Liver (tissue), 9 donors: ENCODE results near the gene CCDC91. TPM values are rescaled to one million over a fixed set of nuclear protein-coding genes. Genes with fewer than 3 reads are reported as not detected.

Experiments
- DNase-seq: peaks from one replicate; pipeline ENCODE4 v3.0.0-alpha.2; 2017; ENCODE audit warnings: low spot score
- H3K27ac ChIP-seq, 2 donors: one replicate each; pipeline ENCODE4 v1.7.0; 2013; ENCODE audit warnings: inconsistent platforms in 2 of 2, low read length in 2 of 2, control low read depth in 1 of 2, low read depth in 1 of 2, mild to moderate bottlenecking in 1 of 2
- H3K27me3 ChIP-seq, 4 donors: one replicate each; pipeline versions ENCODE4 v1.6.1 to v1.7.0; 2013; ENCODE audit warnings: low read length in 3 of 4, inconsistent platforms in 1 of 4, mild to moderate bottlenecking in 1 of 4, moderate library complexity in 1 of 4; ENCODE audit not compliant: control insufficient read depth in 4 of 4, insufficient read depth in 4 of 4
- H3K36me3 ChIP-seq, 4 donors: one replicate each; pipeline versions ENCODE4 v1.6.1 to v1.7.0; 2013; ENCODE audit warnings: low read length in 3 of 4, mild to moderate bottlenecking in 3 of 4, low read depth in 1 of 4, moderate library complexity in 1 of 4; ENCODE audit not compliant: control insufficient read depth in 4 of 4, insufficient read depth in 3 of 4
- H3K4me1 ChIP-seq, 4 donors: one replicate each; pipeline versions ENCODE4 v1.6.1 to v1.7.0; 2013; ENCODE audit warnings: low read length in 3 of 4, mild to moderate bottlenecking in 3 of 4, moderate library complexity in 1 of 4; ENCODE audit not compliant: control insufficient read depth in 4 of 4, insufficient read depth in 4 of 4
- H3K4me3 ChIP-seq, 3 donors: one replicate each; pipeline versions ENCODE4 v1.6.1 to v1.7.0; 2013; ENCODE audit warnings: low read length in 3 of 3, control low read depth in 1 of 3, low read depth in 1 of 3, mild to moderate bottlenecking in 1 of 3
- H3K9ac ChIP-seq, 2 donors: one replicate each; pipeline ENCODE4 v1.7.0; 2013; ENCODE audit warnings: low read length in 2 of 2, mild to moderate bottlenecking in 2 of 2, moderate library complexity in 2 of 2, control low read depth in 1 of 2, low read depth in 1 of 2
- H3K9me3 ChIP-seq, 4 donors: one replicate each; pipeline versions ENCODE4 v1.6.1 to v1.7.0; 2013; ENCODE audit warnings: low read length in 3 of 4; ENCODE audit not compliant: control insufficient read depth in 4 of 4
- CTCF ChIP-seq: fragments of 150-350 bp; IDR thresholded peaks from 2 replicates; pipeline ENCODE4 v1.5.1; 2017; ENCODE audit warnings: improper control_type of control experiment, low read depth, low read length; ENCODE audit not compliant: missing input control
- EGR1 ChIP-seq, 2 donors: IDR thresholded peaks; 2 replicates each; pipeline ENCODE4 v1.6.1; 2016 to 2018; ENCODE audit warnings: antibody characterized with exemption in 2 of 2, low read depth in 2 of 2
- FOXA1 ChIP-seq: IDR thresholded peaks from 2 replicates; pipeline ENCODE4 v1.6.1; 2016; ENCODE audit warnings: antibody characterized with exemption
- GABPA ChIP-seq, 2 donors: IDR thresholded peaks in 1 of 2; conservative IDR thresholded peaks in 1 of 2; 2 replicates each; pipeline ENCODE4 v1.6.1; 2016; ENCODE audit warnings: antibody characterized with exemption in 2 of 2, mild to moderate bottlenecking in 1 of 2, moderate library complexity in 1 of 2
- HNF4A ChIP-seq, 2 donors: conservative IDR thresholded peaks; 2 replicates each; pipeline ENCODE4 v1.6.1; 2016; ENCODE audit warnings: antibody characterized with exemption in 2 of 2, mild to moderate bottlenecking in 2 of 2
- MAX ChIP-seq: IDR thresholded peaks from 2 replicates; pipeline ENCODE4 v1.6.1; 2016; ENCODE audit warnings: antibody characterized with exemption
- NR2F2 ChIP-seq: IDR thresholded peaks from 2 replicates; pipeline ENCODE4 v1.6.1; 2016; ENCODE audit warnings: antibody characterized with exemption
- RAD21 ChIP-seq, 2 donors: IDR thresholded peaks; 2 replicates each; pipeline ENCODE4 v1.6.1; 2016; ENCODE audit warnings: antibody characterized with exemption in 2 of 2, mild to moderate bottlenecking in 2 of 2
- REST ChIP-seq: IDR thresholded peaks from 2 replicates; pipeline ENCODE4 v1.6.1; 2016; ENCODE audit warnings: antibody characterized with exemption, mild to moderate bottlenecking
- SP1 ChIP-seq: IDR thresholded peaks from 2 replicates; pipeline ENCODE4 v1.6.1; 2018; ENCODE audit warnings: antibody characterized with exemption, mild to moderate bottlenecking
- WGBS: extraction: QIAGEN DNeasy Blood & Tissue Kit; methylation state at CpG from one replicate; pipeline ENCODE4 v1.1.7; 2013; 5-methylcytosine and 5-hydroxymethylcytosine counted together
- polyA plus RNA-seq, 2 donors: library from polyadenylated mRNA; stranded (reverse) in 1 of 2; unstranded in 1 of 2; fragments of 200-250 nt in 1 of 2; fragments of >200 nt in 1 of 2; fragmentation: Nextera tagmentation in 1 of 2; extraction: Ambion mirVana in 1 of 2; gene quantifications; one replicate each; pipeline versions ENCODE4 v1.2.1 to v1.2.3, GENCODE V29; 2013 to 2015
- total RNA-seq, 2 donors: library from RNA; depleted of rRNA; stranded (reverse); fragments of >200 nt; gene quantifications; one replicate each; pipeline ENCODE4 v1.2.3, GENCODE V29; 2014
- TF ChIP-seq, protein P1 (sequence below): IDR thresholded peaks from 2 replicates; pipeline ENCODE4 v1.6.1; 2016; ENCODE audit warnings: antibody characterized with exemption
- TF ChIP-seq, protein P2 (sequence below): IDR thresholded peaks from 2 replicates; pipeline ENCODE4 v1.6.1; 2016; ENCODE audit warnings: antibody characterized with exemption
- donor health status: healthy.
- donor health status: healthy.
- donor health status: healthy.
- donor health status: healthy.
- donor health status: healthy.

The CCDC91 gene
- total and polyA plus RNA-seq, 4 donors: 8.4 to 29.0 (median 15.1) TPM

DNA sequence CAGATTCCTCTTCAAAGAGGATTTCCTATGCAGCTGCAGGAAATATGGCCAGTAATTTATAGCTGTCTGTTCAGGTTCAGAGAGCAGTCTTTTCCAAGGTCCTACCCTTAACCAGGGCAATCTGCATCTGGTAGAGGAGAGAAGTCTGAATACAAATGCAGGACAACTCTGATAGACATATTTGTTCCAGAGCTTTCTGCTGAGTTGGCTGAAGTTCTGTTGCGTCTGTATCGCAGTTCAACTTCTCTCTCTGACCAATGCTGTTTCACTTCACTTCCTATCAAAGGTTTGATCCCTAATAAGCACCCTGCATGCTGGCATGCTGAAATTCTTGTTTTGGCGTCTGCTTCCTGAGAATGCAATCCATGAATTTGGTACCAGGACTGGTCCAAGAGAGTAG is 14.0 kb upstream of the CCDC91 start:
- no peak overlapping the region for H3K9ac ChIP-seq
- no peaks in the 10 kb centered on the region for H3K36me3 ChIP-seq
- no peak overlapping the region for H3K27ac ChIP-seq
- H3K27me3 ChIP-seq: no peaks in the 10 kb centered on the region
- H3K4me3 ChIP-seq: no peak overlapping the region
- TF ChIP-seq GABPA (IDR thresholded peaks at IDR 0.05 in 1 of 2, conservative IDR thresholded peaks at IDR 0.05 in 1 of 2) (no peak), FOXA1 (no peak), EGR1 (IDR thresholded peaks at IDR 0.05; ENCODE audit: low read depth in 2 of 2) (no peak), RAD21 (IDR thresholded peaks at IDR 0.05) (no peak), SP1 (no peak), HNF4A (conservative IDR thresholded peaks at IDR 0.05) (no peak), CTCF (no peak), NR2F2 (no peak)
- TF ChIP-seq, protein P1, sequence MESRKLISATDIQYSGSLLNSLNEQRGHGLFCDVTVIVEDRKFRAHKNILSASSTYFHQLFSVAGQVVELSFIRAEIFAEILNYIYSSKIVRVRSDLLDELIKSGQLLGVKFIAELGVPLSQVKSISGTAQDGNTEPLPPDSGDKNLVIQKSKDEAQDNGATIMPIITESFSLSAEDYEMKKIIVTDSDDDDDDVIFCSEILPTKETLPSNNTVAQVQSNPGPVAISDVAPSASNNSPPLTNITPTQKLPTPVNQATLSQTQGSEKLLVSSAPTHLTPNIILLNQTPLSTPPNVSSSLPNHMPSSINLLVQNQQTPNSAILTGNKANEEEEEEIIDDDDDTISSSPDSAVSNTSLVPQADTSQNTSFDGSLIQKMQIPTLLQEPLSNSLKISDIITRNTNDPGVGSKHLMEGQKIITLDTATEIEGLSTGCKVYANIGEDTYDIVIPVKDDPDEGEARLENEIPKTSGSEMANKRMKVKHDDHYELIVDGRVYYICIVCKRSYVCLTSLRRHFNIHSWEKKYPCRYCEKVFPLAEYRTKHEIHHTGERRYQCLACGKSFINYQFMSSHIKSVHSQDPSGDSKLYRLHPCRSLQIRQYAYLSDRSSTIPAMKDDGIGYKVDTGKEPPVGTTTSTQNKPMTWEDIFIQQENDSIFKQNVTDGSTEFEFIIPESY: no peak
- TF ChIP-seq, protein P2, sequence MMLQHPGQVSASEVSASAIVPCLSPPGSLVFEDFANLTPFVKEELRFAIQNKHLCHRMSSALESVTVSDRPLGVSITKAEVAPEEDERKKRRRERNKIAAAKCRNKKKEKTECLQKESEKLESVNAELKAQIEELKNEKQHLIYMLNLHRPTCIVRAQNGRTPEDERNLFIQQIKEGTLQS: no peak
- DNase-seq: no peak
- no peaks in the 10 kb centered on the region for H3K9me3 ChIP-seq
- H3K4me1 ChIP-seq: no peaks in the 10 kb centered on the region
- 92% methylated on average over 3 of the region's 3 CpGs for WGBS

DNA sequence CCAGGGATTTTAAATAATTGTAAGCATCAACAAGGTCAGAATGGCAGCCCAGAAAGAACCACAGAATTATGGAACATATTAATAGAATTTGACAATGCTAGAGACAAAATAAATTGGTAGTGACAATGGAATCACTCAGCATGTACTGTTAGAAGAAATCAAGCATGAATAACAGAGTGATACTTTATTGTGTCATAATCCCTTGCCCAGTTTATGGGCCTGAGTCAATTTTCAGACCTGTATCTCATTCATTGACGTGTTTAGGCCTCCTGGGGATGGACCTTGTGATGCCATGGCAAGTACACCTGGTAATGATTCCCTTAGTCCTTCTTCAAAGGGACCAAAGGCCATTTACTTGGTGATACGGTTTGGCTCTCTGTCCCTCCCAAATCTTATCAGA is 12.8 kb upstream of the CCDC91 start:
- 85% methylated on average over 2 of the region's 2 CpGs for WGBS

More for the DNA sequence above, 12.8 kb upstream of the CCDC91 start:
- Histone ChIP-seq H3K9ac (no peak overlapping the region), H3K36me3 (no peaks in the 10 kb centered on the region), H3K27ac (no peak overlapping the region), H3K4me1 (no peaks in the 10 kb centered on the region), H3K27me3 (no peaks in the 10 kb centered on the region), H3K4me3 (no peak overlapping the region), H3K9me3 (no peaks in the 10 kb centered on the region)
- no peak for DNase-seq
- no peak for TF ChIP-seq REST
- TF ChIP-seq MAX: no peak
